Smooth muscle cell of the brain vasculature (primary cell): ENCODE results near the gene TULP3.

ENCODE experiments used
- DNase-seq: peaks from one replicate; pipeline ENCODE4 v3.0.0-alpha.2; 2012; ENCODE audit warnings: low read depth, low spot score

The TULP3 gene

DNA sequence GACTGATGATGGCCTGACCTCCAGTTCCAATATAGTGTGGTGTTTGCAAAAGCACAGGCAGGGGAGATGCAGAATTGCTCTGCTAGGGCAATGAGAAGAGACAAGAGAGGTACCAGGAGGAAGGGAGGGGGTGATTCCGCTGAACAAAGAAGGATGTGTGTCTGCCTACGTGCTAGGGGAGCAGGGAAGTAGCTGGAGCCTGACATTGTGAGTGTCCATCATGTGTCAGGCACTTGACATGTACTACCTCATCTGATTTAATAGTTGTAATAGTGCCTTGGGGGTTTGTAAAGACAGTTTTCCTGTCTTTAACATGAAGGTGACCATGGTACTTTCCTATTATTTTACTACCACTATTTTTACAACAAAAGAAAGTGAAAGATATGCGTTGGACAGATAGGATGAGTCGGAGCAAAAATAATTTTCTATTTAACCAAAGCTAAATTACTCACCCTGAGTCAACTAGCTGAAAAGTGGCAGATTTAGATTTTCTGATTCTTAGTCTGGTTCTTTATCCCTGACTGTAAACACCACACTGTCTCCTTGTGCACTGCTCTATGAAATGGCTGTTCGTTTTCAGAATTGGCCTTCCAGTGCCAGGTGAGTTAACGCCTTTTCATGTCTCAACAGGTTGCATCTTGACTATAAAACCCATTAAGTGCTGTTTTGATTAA lies 34.8 kb downstream of the TULP3 start:
- no peak for DNase-seq

DNA sequence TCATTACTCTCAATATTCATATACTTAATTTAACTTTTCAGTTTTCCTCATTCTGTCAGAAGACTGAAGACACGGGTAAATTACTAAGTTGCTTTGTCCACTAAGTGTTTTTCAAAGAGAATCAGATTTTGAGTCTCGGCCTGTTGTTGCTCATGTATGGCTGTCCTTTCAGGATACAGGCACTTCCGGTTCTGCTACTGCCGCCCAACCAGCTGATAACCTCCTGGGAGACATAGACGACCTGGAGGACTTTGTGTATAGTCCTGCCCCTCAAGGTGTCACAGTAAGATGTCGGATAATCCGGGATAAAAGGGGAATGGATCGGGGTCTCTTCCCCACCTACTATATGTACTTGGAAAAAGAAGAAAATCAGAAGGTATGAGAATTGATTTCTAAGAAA lies 40.2 kb downstream of the TULP3 start:
- DNase-seq, result no peak

DNA sequence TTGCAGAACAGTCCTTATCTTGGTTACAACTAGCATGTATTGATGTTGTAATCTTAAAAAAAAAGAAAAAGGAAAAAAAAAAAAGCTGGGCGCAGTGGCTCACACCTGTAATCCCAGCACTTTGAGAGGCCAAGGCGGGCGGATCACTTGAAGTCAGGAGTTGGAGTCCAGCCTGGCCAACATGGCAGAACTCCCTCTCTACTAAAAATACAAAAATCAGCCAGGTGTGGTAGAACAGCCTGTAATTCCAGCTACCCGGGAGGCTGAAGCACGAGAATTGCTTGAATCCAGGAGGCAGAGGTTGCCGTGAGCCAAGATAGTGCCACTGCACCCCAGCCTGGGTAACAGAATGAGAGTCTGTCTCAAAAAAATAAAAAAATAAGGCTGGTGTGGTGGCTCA lies 42.9 kb downstream of the TULP3 start:
- no peak for DNase-seq

DNA sequence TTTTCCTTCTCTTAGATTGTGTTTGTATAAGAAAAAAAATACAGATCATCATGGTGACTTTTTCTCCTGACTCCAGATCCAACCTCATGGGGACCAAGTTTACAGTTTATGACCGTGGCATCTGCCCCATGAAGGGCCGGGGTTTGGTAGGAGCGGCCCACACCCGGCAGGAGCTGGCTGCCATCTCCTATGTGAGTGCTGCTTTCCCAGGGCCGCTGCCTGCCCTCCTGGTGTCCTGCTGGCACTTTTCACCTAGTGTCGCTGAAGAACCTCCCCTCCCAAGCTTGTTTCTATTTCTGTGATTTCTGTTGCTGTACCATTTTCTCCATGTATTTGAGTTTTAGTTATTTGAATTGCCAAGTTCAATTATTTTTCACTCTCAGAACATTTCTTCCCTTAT lies 43.7 kb downstream of the TULP3 start:
- no peak for DNase-seq

DNA sequence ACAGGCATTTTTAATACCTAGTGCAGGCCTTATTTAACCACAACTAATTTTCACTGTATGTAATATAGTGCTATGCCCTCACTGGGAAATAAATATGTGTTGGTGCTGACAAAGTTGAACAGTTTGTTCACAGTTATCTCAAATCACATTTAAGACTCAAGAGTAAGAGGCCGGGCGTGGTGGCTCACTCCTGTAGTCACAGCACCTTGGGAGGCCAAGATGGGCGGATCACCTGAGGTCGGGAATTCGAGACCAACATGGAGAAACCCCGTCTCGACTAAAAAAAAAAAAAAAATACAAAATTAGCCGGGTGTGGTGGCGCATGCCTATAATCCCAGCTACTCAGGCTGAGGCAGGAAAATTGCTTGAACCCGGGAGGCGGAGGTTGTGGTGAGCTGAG lies 45.6 kb downstream of the TULP3 start:
- no peak for DNase-seq

DNA sequence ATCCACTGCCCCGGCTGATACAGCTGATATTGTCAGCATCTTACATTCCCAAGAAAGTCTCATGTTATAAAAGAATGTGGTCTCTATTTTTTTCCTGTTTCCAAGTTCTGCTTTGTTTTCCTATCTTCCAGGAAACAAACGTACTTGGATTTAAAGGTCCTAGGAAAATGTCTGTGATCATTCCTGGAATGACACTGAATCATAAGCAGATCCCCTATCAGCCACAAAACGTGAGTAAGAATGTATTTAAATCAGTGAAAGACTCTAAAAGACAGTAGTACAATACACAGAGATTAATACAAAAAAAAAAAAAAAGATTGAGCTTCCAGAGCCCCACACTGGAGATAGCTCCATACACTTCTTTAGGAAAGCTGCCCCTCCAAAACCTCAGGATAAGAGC lies 46.8 kb downstream of the TULP3 start:
- DNase-seq, result no peak

DNA sequence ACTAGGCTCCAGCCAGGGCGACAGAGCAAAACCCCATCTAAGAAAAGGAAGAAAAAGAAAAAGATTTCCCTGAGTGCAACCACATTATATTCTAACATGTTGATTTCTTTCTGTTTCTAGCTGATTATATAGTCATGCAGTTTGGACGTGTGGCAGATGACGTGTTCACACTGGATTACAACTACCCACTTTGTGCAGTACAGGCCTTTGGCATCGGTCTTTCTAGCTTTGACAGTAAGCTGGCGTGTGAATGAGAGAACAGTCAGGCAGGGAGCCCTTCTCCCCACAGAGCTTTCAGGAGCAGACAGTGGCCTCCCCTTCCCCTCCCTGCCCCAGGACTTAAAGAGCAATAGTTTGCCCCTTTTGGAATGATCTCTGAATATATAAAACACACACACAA lies 48.5 kb downstream of the TULP3 start:
- DNase-seq, result no peak

DNA sequence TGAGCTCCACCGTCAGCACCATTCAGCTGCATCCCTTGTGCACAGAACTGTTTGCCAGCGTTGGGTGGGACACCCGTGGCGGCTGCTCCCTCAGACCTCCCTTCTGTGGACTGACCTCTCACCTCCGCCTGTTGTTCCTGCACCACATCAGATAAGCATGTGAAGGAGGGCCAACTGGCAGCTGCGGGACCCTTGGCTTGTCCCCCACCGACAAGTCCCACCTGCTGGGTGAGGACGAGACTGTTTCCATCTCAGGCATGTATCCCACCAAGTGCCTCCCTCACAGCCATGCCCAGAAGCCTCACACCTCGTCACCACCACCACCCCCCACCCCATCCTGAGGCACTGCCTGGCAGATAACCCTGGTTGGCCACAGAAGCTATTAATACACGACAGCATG lies 49.9 kb downstream of the TULP3 start:
- DNase-seq, result no peak

DNA sequence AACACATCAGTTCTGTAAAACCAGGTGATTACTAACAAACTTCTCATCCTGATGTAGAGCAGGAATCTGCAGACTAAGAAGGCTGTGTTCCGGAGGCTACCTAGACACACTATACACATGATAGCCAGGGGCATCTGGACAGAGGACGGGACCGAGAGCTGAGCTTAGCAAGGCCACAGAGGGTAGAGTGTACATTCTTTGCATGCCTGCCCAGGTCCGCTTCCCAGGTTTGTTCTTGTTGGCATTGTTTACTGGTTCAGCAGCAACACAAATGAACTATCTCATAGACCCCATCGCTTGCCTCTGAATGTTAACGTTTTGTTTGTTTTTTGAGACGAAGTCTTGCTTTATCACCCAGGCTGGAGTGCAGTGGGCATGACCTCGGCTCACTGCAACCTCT lies 50.8 kb downstream of the TULP3 start:
- DNase-seq, result no peak

DNA sequence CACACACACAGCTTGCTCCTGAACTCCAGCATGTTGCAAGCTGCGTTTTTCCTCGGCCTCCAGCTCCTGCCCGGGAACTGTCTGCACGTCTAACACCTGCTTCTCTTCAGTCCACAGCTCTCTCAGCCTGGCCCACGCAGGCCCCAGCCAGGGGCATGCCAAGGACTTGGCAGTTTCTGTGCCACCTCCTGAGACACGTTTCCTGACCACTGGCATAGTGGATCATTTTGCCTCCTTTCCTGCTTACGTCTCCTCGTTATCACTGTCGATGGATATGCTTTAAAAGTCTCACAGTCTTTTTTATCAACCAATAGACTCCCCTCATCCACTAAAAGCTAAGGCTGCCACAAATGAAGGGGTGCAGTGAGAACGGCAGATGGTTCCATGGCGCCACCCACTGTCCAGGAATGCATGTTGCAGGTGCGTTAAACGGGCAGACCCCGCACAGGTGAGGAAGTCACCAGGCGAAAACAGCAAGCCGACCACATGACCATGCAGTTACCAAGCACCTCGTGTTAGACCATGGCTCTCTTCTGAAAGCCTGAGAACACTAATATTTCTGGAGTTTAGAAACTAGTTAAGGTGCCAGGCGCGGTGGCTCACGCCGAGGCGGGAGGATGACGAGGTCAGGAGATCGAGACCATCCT lies 53.8 kb downstream of the TULP3 start:
- no peak for DNase-seq

DNA sequence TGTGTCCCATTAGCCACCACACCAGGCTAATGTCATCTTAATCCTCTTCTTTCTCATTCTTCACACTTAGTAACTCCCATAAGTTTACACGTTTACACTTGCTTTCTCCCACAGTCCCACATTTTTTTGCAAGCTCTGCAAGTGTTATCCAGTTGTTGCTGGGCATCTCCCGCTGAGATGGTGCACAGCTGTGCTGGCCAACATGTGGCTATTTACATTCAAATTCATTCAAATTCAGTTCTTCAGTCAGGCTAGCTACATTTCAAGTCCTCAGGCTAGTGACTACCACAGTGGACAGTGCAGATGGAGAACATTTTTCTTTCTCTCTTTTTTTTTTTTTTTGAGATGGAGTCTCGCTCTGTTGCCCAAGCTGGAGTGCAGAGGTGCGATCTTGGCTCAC lies 58.7 kb downstream of the TULP3 start:
- no peak for DNase-seq

DNA sequence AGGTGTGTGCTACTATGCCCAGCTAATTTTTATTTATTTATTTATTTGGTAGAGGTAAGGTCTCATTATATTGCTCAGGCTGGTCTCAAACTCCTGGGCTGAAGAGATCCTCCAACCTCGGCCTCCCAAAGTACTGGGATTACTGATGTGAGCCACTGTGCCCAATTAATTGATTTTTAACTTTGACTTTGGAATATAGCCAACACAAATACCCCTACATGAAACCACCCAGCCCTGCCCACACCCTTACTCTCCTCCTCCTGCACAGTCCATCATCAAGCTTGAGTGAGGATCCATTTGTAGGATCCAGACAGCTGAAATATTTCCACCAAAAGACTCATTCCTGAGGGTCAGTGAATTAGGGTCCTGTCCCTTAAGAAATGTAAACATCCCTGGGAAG lies 65.2 kb downstream of the TULP3 start:
- no peak for DNase-seq

DNA sequence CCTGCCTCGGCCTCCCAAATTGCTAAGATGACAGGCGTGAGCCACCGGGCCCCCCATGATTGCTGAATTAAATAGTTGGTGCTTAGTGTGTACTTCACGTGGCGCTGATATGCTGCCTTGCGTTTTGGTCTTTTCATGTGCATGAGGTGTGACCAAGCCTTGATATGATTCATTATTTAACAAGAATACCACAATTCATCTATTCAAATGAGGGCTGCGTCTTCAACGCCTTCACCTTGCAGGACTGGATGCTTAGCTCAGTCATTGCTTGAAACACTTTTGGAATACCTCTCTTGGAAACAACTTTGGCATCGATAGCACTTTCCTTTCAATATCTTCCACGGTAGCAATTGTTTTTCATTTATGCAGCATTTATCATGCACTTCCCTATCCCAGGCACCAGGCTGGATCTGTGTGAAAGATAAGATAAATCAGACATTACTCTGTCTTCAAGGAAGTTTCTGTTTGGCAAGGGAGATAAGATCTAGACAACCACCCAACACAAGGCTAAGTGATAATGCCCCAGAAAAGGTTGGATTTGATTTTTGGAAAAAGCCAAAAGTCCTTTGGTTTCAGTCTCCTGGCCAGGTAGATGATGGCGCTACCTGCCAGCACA lies 67.2 kb downstream of the TULP3 start:
- DNase-seq, result no peak

DNA sequence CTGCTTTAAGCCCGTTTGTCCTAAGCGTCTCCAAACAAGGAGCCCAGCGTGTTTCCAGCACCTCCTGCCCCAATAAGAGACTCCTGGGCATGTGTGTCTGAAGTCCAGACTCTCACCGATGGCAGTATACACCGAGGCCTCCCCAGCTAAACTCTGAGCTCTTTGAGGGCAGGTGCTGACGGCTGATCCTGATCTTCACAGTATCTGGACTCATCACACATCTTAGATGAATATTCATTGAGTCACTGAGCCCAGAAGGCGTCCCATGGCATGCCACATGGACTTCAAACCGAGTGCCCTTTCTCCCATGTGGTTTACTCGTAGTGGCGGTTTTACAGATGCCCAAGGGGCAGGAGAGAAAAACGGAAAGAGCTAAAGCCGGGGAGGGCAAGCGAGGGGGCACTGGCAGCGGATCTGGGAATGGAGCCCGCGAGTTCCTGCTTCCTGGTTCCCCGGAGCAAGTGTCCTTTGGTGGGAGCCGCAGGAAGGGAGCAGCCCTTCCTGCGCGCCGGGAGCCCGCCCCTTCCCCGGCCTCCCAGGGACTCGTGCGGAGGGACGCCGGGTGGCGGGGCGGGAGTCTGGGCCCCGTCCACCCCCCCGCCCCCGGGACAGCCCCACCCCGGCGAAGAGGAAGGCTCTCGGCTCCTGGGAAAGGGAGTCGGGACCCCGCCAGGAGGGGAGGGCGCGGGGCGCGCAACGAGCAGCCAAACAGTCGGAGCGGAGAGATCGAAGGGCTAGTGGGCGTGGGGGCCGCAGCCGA lies 67.9 kb downstream of the TULP3 start:
- DNase-seq, result no peak

DNA sequence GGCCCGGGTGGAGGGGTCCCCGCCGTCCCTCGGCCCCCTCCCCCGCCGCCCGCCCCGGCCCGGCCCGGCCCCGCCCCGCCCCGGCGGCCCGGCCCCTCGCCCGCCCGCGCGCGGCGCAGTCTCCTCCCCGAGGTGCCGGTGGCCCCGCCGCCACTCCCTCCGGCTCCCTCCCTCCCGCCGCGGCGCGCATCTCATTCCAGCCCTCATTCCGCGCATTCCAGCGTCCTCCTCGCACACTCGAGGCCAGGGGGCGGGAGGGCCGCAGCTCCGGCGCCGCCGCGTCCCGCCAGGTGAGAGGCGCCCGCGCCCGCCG lies 68.5 kb downstream of the TULP3 start, which contains the start of gene TEAD4:
TEAD4 (plus strand) TSS at position 206 of the 313 bp plus-strand sequence.
- no peak for DNase-seq

DNA sequence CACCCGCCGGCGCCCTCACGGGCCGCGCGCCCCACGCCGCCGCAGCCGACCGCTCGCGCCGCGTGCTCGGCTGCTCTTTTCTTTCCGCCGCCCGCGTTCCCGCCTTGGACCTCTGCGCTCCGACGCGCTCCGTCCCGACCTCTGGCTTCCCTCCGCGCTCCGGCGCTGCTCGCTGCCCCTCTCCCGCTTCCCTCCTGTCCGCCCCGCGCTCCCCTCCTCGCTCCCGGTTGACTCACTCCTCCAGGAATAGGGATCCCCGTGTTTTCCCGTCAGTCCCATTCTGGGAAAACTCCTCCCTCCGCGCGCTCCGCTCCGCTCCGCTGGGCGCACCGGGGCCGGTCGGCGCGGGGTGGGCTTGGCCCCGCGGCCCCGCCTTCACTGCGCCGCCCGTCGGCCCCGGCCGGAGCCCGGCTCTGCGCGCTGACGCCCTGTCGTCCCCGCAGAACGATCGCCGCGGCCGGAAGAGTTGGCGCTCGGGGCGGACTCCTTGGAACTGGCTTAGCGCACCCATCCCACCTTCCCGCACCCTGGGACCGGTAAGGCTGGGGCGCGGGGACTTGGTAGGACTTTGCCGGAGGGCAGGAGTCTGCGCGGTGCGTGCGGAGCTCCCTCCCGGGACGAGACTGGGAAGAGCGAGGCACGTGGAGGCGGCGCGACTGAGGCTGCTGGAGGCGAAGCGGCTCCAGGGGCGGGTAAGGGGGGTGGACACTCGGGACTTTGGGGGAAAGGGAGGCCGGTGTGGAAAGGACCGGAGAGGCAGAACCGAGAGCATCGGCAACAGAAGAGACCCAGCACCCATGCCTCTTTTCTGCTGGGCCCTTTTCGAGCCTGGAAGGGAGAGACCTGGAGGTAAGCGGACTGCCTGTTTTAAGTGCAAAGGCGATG lies 69.1 kb downstream of the TULP3 start:
- DNase-seq, result no peak

DNA sequence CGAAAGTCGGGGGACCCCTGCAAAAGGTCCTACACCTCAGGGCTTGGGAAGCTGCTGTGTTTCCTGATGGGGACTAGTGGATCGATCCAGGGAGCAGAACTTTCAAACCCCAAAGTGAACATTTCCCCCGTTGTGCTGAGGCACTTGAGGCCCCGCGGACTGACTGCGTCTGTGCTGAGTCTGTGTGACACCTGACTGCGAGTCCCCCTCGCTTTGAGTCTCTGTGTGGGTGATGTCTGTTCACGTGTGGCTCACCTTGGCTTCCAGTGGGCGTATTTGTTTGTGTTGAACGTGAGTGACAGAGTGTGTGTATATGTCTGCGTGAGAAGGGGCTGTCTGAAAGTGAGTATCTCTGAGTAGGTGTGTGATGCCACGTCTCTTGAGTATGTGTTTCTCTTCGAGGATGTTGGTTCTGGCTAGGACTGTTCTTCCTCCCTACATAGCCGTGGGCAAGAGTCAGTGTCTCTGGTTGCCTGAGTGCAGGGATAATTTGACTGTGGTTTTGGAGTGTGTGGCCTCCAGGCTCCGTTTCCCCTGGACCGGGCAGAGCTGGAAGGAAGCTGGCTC lies 69.8 kb downstream of the TULP3 start:
- no peak for DNase-seq

DNA sequence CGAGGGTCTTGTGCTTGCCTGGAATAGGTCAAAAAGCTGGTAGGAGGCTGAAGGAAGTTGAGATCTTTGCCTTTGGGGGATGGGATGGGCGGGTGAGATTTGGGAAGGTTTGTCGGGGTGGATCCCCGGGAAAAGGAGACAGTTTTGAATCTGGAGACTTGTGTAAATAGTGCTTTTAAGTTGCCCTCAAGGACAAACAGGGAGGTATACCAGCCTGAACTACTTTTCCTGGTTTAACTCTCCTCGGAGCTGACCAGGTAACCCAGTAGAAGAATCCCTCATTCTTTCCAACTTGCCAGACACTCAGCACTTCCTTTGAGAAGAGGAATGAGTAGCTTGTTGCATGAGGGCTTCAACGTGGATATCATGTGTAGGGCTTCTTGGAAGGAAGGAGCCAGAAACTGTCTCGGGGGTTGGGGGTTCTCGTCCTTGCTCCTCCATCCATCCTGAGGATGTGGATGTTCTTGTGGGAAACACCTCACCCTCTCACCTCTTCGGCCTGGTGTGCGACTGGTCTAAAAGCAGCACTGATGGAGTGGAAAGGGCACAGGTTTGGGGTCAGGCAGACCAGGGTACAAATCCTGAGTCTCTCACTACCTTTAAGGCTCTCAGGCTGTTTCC lies 70.4 kb downstream of the TULP3 start:
- DNase-seq, result no peak

DNA sequence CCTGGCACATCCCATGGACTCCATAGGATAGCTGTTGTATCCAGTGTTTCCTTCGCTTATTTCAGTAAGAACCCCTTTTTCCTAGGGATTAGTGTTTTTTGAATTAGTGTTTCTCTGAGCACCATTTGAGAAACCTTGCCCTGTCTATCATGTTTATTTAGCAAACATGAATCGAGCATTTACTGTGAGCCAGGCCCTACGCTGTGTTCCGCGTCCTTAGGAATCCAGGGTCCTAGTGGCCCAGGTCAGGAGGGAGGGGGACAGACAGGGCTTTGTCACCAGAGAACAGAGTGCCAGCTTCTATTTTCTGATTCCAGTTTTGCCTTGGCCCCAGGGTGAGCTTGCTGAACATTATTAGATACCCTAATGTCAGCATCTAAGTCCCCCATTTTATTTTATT lies 71.0 kb downstream of the TULP3 start:
- no peak for DNase-seq

DNA sequence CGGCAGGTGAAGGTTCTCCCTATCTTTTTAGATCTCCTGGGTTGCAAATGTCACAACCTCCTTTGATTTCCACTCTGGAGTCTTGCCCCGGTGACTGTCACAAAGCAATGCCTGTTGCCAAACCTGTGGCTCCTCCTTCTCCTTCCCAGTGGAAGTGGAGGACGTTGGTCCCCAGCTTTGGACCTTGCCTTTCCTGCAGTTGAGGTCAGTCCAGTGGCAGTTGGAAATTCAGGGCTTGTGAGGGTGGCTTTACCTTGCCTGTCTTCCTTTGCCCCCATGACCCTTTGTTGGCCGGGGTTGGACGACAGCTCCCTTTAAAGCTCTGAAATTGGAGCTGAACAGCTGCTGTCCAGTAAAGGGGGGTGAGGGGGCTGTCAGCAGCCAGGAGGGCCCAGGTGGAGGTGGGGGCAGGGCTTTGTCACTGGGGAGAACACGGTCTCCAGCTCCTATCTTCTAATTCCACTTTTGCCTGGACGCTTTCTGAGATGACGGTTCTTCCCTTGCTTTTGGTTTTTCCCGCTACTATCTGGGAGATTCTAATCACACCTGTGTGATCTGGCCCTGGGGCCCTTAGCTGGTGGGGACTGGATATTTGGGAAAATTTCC lies 72.6 kb downstream of the TULP3 start:
- no peak for DNase-seq
